ENCODE results near the gene RAD18.

Gene RAD18

GRCh38 chr3:8903191-8903590 is 60.1 kb downstream of the RAD18 start:
- no peak overlapping the region for H3K27ac ChIP-seq
- TF ChIP-seq ZFX (IDR thresholded peaks at IDR 0.05; ENCODE audit: borderline replicate concordance) = no peak
- no peak for TF ChIP-seq CTCF (IDR thresholded peaks at IDR 0.05)

GRCh38 chr3:8900869-8901268 is 62.4 kb downstream of the RAD18 start:
- TF ChIP-seq ZFX (IDR thresholded peaks at IDR 0.05; ENCODE audit: borderline replicate concordance) (no peak), CTCF (IDR thresholded peaks at IDR 0.05) (no peak)
- no peak overlapping the region for H3K27ac ChIP-seq

GRCh38 chr3:8899876-8900460 is 63.3 kb downstream of the RAD18 start:
- no peak overlapping the region for H3K27ac ChIP-seq
- TF ChIP-seq ZFX (IDR thresholded peaks at IDR 0.05; ENCODE audit: borderline replicate concordance) (no peak), CTCF (IDR thresholded peaks at IDR 0.05) (no peak)

- H3K27ac ChIP-seq = no peak overlapping the region
- no peak for TF ChIP-seq ZFX (IDR thresholded peaks at IDR 0.05; ENCODE audit: borderline replicate concordance)
- TF ChIP-seq CTCF (IDR thresholded peaks at IDR 0.05) = no peak
These were observed 67.4 kb downstream of the RAD18 start for GRCh38 chr3:8895829-8896228.

GRCh38 chr3:8893001-8893400 is 70.3 kb downstream of the RAD18 start:
- TF ChIP-seq ZFX (IDR thresholded peaks at IDR 0.05; ENCODE audit: borderline replicate concordance) (no peak), CTCF (IDR thresholded peaks at IDR 0.05) (no peak)
- no peak overlapping the region for H3K27ac ChIP-seq

- TF ChIP-seq CTCF (IDR thresholded peaks at IDR 0.05) (no peak), ZFX (IDR thresholded peaks at IDR 0.05; ENCODE audit: borderline replicate concordance) (no peak)
- H3K27ac ChIP-seq = no peak overlapping the region
These were observed 71.5 kb downstream of the RAD18 start for GRCh38 chr3:8891774-8892173.

GRCh38 chr3:8891303-8891702 is 72.0 kb downstream of the RAD18 start:
- TF ChIP-seq ZFX (IDR thresholded peaks at IDR 0.05; ENCODE audit: borderline replicate concordance) = no peak
- no peak for TF ChIP-seq CTCF (IDR thresholded peaks at IDR 0.05)

More at GRCh38 chr3:8891303-8891702, 72.0 kb downstream of the RAD18 start:
- H3K27ac ChIP-seq = no peak overlapping the region
